HuH-7 (cell line): Measurements from ENCODE around the gene FNDC5.

Source experiments
- DNase-seq: peaks from one replicate; pipeline ENCODE4 v3.0.0; 2011; ENCODE audit warnings: low spot score

FNDC5 gene

DNA sequence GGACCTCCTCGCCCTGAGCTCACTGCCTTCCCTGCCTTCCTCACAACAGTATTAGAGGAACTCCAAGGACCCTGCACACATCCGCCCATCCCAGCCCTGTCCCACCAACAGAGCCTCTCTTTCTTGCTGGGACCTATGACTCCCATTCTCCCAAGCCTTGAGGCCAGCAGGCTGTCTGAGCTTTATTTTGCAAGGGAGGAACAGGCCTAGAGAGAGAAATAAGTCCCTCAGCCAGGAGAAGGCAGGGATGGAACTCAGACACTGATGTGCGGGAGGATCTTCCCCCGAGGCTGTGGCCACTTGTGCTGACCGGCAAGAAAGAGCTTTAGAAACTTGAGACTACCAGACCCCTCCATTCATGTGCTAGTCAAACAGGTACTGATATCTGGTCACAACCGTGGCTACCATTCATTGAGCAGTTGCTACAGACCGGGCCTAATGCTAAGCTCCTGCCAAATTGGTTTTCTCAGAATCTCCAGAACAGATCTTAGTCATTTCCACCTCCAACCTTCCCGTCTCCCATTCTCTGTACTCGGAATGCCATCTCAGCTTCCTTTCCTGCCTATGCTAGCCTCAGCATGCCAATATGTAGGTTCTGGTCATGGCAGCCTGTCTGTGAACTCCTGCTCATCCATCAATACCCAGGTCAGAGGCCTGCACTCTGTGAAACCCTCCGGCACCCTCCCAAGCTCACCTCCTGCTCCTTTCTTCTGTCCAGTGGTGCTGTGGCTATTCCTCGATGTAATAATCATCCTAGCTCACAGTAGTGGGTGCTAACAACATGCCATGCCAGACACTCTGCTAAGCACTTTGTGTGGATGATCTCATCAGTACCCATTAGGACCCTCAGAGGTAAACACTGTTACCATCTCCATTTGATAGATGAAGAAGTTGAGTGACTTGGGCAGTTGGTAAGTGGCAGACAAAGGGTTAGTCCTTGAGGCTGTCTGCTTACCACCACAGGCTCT, 26.7 kb upstream of the FNDC5 start:
- DNase-seq = no peak

DNA sequence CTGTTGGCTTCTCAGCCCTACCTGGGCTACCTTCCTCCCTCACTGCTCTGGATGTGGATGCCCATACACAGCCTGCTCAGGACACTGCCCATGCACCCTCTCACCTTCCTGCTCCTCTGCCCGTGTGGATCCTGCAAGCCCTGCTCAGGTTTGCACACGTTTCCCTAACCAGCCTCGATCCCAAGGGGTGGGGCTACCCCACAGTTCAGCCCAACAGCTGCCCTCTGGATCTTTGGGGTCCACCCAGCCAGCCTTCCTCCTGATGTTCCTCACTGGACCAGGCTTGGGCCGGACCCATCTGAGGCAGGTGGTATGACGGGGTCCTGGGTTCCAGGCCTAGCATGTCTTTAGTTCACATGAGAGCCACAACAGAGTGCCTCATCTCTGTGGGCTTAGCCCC, 25.7 kb upstream of the FNDC5 start:
- no peak for DNase-seq

DNA sequence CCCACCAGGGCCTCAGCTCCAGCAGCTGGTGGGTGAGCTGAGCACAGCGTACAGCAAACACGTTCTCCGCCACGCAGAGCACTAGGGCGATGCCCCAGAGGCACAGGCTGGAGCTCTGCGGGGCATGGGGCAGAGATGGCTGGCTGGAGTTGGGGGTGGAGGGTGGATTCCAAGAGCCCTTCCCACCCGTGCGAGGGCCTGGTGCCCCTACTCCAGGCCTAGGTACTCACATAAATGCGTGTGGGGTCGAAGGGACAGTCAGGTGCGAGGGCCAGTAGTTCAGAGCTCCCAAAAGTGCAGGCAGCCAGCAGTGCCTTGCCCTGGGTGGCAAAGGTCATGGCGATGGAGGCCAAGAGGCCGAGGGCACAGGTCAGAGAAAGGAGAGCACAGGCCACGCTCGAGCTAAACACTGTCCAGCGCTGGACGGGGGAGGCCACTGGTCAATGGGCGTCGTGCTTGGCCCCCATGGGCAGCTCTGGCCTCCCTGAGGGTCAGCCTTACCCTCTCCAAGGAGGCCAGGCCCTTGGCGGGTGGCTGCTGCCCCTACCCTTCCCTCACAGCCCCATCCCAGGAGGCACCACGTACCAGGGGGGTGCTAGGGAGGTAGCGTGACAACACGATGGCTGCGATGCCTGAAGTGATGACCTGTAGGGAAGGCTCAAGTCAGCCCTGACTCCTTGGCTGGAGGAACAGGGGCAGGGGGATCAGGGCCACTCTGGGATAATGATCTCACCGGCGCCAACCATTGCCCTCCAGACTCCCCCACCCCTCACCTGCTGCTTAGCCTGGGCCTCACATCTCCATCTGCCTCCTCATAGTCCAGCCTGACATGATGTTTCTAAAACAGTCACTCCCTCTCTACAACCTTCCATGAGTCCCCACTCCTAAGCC, 24.9 kb upstream of the FNDC5 start:
- DNase-seq = no peak

DNA sequence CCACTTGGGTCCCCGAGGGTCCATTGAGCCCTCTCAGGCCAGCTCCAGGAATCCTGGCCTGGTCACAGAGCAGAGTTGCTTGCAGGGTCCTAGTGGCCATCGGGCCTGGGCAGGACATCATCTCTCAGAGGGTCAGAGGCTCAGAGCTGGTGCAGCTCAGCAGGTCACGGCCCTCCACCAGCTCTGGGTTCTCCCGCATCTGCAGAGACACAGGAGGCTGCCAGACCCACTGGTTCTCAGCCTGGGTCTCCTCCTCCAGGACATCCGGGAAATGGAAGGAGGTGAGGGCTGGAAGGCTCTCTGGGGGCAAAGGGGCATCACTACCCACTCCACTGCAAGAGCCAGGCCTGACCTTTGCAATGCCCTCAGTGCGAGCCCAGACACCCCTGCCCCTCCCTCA, 24.0 kb upstream of the FNDC5 start:
- DNase-seq = no peak

DNA sequence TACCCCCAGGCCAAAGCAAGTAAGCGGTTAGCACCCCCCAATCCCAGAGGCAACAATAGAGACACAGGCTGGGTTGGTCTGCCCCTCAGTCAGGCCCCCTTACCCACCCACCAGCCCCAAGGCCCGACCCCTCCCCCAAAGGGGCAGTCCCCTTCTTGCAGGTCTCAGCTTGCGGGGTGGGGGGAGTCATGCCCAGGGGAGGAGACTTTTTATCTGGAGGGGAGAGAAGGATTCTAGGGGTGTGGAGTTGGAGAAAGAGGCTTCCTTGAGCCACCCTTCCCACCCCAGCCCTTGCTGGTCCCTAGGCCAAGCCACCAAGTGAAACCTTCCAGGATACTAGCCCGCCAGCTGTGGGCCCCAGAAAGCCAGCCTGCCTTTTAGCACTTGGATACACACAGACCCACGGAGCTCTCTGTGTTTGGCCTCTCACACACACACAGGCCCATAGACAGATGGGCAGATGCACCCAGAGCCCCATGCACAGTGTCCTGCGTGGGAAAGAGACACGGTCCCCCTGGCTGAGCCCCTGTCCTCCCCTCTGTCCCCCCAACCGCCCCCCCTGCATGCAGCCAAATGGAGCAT, 23.4 kb upstream of the FNDC5 start:
- no peak for DNase-seq

DNA sequence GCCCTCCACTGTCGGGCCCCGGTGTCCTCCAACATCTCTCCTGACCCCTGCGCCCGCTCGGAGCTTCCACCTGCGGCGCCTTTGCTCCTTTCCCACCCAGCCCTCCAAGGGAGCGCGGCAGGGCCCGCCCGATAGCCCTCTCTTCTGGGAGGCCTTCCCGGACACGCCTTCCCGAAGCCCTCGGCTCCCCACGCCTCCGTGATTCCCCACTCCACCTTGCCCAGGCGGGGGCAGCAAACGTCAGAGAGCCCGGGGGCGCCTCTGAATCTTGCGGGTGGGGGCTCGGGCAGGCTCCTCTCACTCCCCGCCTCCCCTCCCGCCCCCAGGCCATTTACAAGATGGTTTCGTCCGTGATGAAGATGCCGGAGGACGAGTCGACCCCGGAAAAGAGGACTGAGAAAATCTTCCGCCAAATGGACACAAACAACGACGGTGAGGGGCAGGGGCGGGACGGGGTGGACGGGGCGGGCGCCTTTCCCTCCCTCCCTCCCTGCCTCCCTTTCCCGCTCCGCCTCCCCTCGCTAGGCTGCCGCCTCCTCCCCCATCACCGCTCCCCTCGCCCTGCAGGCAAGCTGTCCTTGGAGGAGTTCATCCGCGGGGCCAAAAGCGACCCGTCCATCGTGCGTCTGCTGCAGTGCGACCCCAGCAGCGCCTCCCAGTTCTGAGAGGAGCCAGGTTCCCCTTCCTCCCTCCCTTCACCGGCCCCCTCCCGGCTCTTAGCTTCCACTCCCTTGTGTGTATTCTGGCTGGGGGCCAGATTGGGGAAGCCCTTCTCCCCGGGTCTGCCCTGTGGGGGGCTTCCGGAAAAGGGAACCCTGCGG, 22.7 kb upstream of the FNDC5 start:
- no peak for DNase-seq

DNA sequence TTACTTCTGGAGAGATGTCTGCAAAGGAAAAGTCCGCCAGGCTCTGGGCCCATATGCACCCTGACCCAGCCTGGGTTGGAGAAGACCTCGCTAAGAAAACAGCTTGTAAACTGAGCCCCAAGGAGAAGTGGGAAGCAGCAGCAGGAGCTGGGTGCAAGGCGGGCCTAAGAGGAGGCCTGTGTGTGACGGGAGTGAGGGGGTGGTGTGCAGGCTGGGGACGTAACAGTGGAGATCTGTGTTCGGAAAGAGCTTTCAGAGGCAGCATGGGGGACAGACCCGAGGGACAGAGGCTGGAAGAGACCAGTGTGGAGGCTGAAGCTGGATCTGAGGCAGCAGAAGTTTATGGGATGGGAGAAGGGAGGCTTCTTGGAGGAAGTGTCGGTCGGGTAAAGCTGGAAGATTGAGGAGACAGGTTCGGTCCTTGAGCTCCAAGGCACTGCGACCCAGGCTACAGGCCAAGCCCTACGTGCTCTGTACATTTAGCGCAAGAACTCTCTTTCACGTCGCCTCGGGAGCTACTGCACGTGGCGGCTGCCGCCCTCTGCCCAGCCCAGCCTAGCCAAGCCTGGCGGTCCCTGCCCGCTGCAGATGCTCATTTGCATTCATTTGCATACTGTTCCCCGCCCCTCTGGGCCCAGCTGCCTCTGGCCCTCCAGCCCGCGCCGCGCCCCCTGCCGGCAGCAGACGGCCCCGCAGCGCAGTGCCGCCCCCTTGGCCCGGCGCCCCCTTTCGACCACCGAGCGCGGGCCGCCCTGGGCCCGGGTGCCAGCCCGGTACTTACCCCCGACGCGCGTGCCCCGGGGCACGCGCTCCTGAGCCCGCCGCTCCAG, 21.9 kb upstream of the FNDC5 start:
- no peak for DNase-seq

DNA sequence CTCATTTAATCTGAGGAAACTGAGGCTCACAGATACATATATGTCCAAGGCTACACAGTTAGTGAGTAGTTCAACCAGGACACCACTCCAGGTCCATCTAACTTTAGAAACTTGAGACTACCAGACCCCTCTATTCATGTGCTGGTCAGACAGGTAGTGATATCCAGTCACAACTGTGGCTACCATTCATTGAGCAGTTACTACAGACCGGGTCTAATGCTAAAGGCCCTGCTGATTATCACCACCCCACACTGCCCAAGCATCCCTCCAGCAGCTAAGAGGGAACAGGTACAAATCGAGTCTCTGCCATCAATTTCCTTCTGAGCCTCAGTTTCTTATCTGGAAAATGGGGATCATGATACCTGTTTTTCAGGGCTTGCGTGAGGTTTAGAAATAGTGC, 20.9 kb upstream of the FNDC5 start:
- DNase-seq = no peak

DNA sequence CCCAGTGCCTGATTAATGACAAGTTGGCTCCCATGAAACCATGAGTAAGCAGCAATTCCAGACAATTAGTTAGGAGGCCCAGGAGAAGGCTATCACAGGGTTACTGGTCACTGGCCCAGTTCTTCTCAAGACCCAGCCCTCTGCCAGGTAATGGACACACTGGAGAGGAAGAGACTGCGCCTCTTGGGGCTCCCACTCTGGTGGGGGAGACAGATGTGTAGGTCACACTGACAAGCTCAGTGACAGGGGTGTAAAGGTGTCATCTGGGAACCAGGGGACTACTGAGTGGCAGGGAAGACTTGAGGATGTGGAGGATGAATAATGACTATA, 20.5 kb upstream of the FNDC5 start:
- no peak for DNase-seq

DNA sequence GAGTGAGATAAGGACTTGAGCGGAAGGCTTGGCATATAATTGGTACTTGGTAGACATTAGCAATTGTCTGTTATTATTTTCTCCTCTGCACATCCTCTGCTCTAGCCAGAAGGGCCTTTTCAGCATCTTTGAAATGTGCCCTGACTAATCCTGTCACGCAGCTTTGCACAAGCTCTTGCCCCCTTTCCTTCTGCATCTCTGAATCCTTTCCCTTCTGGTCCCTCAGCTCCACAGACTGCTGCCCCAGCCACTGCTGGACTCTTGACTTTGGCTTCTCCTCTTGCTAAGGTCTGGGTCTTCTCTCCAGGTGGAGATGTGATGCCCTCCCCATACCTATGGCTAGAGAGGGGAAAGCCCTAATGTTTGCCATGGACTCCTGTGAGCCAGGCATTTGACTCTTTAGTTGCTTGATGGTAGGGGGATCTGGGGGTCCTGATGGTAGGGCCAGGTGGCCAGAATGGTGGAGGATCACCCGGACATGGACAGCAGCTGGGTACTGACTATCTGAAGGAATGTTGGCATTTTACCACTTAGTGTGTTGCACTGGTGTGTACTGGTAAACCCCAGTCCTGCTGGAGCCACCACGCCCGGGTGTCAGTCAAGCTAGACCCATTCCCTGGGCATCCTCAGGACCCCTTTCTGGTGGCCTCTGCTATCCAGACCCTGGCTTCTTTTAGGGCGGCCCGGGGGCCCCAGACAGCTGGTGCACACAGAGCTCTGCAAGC, 20.0 kb upstream of the FNDC5 start:
- DNase-seq = no peak

DNA sequence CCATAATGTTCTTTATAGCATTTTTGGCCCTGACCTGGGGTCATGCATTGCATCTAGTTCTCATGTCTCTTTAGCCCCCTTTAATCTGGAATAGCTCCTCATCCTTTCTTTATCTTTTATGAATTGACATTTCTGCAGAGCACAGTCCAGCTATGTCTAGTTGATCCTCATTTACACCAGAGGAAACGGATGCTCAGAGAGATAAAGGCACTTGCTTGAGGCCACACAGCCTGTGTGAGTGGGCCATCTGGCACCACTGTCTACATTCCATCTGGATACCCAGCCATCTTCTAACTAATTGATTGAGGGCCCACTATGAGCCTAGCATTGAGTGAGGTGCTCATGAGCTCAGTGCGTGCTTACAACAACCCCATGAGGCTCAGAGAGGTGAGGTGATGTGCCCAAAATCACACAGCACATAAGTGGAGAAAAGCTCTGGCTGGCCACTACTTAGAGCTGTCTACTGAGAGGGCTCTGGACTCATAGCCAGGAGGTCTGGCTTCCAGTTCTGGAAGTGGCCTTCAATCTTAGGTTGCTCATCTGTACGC, 19.1 kb upstream of the FNDC5 start:
- no peak for DNase-seq

DNA sequence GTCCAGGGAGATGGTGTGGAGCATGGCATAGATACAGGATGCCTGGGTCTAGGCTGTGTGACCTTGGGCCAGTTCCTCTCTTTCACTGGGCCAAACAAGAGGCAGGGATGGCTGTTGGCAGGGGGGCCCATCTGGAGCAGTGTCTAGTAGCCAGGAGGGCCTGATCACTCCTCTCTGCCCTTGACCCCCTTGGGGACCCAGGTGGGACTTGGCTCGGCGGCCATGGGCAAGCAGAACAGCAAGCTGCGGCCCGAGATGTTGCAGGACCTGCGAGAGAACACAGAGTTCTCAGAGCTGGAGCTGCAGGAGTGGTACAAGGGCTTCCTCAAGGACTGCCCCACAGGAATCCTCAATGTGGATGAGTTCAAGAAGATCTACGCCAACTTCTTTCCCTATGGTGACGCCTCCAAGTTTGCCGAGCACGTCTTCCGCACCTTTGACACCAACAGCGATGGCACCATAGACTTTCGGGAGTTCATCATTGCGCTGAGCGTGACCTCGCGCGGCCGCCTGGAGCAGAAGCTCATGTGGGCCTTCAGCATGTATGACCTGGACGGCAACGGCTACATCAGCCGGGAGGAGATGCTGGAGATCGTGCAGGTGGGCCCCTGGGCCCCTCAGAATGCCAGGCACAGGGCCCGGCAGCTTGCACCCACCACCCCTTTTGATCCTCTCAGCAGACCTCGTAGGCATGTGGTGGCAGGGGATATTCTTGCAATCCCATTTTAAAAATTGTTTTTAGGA, 18.1 kb upstream of the FNDC5 start:
- no peak for DNase-seq

DNA sequence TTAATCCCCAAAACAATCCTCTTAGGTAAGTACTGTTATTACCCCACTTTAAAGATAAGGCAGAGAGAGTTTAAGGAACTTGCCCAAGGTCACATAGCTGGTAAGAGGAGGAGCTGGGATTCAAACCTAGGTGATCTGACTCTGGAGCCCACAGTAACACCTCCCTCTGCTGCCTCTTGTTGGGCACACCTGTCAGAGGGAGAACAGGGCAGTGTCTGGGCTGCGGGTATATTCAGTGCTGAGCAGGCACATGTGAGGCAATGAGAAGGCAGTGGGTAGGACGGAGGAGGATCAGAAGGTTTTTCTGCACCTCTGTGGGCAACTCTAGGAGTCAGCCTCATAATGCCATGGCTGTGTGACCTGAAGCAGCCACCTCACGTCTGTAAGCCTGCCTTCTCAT, 17.4 kb upstream of the FNDC5 start:
- no peak for DNase-seq

DNA sequence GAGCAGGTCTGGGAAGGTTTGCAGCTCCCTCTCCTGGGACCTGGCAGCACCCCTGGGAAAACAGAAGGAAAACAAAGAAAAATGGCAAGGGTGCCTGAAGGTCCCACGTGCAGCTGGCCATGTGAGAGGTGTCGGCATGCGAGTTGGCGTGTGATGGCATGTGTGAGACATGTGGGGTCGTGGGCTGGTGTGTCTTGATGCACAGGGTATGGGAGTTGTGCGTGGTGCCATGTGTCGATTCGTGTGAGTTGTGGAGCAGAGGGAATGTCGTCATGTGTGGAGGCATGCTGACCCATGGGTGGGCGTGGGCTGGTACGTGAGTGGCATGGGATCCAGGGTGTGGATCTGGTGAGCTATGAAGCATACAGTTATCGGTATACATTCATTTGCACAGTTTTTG, 16.9 kb upstream of the FNDC5 start:
- no peak for DNase-seq

DNA sequence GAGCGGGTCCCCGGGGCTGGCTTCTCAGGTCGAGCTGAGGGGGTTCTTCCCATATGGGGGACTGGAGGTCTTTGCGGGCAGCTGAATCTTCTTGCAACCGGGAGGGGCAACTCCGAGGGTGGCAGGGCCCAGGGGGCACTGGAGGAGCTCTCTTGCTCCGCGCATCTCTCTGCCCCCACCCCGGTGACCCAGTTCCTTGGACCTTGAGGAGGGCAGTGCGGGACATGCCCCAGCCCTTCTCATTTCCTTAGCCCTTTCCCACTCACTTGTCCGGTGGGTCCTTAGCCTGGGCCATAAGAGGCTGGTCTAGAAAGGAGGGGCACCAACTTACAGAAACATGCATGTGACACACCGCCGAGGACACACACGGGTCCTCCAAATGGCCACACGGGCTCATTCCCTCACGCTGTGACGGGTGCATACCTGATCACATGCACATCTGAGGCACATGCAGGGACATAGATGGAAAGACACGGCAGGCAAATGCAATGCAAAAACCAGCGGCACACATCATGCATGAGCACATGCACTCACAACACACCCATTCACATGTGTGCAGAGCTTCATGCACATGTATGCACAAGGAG, 16.2 kb upstream of the FNDC5 start:
- no peak for DNase-seq

DNA sequence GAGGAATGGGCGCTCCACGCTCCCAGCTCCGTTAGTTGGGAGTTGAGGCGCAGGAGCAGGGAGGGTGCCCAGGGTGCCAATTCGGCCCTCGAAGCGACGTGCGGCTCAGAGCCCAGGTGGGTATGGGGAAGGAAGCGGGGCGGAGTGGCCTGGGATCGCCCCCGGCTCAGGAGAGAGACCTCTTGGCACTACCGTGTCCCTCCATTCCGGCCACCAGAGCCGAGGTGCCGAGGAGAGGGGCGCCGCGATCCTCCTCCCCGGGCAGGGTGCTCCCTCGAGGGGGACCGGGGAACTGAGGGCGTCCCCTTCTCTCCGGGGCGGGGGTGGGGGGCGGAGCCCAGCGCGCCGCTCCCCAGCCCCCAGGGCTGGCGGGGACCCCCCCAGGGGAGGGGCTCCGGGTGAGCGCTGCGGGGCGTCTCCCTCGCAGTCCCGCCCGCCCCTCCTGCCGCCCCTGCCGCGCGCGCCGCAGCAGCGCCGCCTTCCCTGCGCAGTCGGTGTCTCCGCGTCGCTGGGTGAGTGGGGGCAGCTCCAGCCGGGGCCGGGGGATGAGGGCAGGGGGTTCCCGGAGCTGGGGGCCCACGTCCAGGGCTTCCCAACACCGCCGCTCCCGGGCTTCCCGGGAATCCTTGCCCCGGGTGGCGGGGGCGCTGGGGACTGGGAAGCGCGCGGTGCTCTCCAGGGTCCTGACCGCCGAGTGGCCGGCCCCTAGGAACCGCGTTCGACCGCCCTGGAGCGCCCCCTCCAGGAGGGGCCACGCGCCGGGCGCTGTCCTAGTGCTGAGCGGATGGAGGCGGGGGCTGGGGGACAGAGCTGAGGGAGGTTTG, 15.5 kb upstream of the FNDC5 start, which contains the start of gene HPCA:
TSS of gene HPCA (plus strand) at position 488 of the 824 bp plus-strand sequence. CDS start 2,408 bp downstream, outside the sequence.
- DNase-seq = peak; percentile 86

DNA sequence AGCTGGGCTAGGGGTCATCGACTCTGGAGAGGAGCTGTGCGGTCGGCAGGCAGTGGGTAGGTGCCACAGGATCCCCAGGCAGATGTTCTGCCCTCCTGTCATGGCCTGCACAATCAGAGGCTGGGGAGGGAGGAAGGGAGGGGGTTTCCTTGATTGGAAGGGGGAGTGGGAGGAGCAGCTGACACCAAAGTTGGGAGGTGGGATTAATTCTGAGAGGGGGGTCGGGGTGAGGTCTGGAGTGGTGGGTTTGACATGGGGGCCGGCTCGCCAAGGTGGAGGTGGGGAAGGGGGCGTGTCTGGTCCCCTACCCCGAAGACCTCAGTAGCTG, 14.9 kb upstream of the FNDC5 start:
- DNase-seq = no peak

DNA sequence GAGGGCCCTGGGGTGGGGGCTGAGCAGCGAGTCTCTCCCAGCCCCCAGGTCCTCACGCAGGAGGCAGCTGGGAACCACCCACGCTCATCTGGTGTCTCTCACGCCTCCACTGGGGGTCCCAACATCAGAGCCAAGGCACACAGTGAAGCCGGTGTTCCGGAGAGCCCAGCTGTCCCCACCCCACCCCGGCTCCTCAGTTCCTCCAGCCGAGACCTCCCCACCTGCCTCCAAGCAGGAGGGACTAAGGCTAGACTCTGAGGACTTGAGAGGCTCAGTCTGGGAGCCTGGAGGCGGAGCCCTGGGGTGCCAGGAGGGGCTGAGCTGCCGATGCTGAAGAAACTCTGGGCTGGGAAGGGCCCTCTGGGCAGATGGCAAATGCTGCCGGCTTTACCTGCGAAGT, 14.0 kb upstream of the FNDC5 start:
- no peak for DNase-seq
